Colonic mucosa (tissue), 4 donors: ENCODE data around the gene APLF. TPM values are rescaled to one million over a fixed set of nuclear protein-coding genes. Genes with fewer than 3 reads are reported as not detected.
"Not testable (repeated sequence)": the region's sequence is repeated elsewhere in the genome, so short reads cannot be mapped to it uniquely, and the experiment has no call there.

ENCODE experiments used
- DNase-seq: peaks from one replicate; pipeline ENCODE4 v3.0.0-alpha.2; 2020
- H3K27ac ChIP-seq: fragments of 200-600 bp; one replicate; pipeline ENCODE4 v1.8.0; 2021
- H3K27me3 ChIP-seq: fragments of 200-600 bp; one replicate; pipeline ENCODE4 v1.8.0; 2021
- H3K36me3 ChIP-seq: fragments of 200-600 bp; one replicate; pipeline ENCODE4 v1.8.0; 2021
- H3K4me1 ChIP-seq: fragments of 200-600 bp; one replicate; pipeline ENCODE4 v1.8.0; 2021; ENCODE audit warnings: mild to moderate bottlenecking
- H3K4me3 ChIP-seq: fragments of 200-600 bp; one replicate; pipeline ENCODE4 v1.8.0; 2021
- H3K9ac ChIP-seq, 2 donors: one replicate each; pipeline ENCODE4 v1.7.0; 2013; ENCODE audit warnings: control low read depth in 2 of 2, low read depth in 2 of 2, low read length in 2 of 2
- H3K9me3 ChIP-seq: fragments of 200-600 bp; one replicate; pipeline ENCODE4 v1.8.0; 2021
- CTCF ChIP-seq: fragments of 200-600 bp; IDR thresholded peaks from one replicate; pipeline ENCODE4 v1.8.0; 2022; ENCODE audit warnings: antibody characterized with exemption, mild to moderate bottlenecking
- intact Hi-C: fragments of 100-400 bp; cut with DNase I; formaldehyde crosslinking; loops from one replicate; pipeline ENCODE4 v1.14.1; 2022
- total RNA-seq, 2 donors: library from RNA; stranded (reverse); fragmentation: NEBNext Ultra II Directional in 1 of 2; extraction: Animal tissue kit (Norgen Biotek cat#: 25700) in 1 of 2; gene quantifications; one replicate each; pipeline ENCODE4 v1.2.1, GENCODE V29; 2021
- donor health status: healthy.
- donor health status: DM: no; HTN: no; CAD: no.
- donor health status: DM: no; HTN: no; CAD: no.

Gene APLF
- total RNA-seq, 2 donors from 2014 or later, result 0.96 to 2.6 TPM

- H3K27me3 ChIP-seq, H3K36me3 ChIP-seq, H3K9me3 ChIP-seq, DNase-seq, H3K4me3 ChIP-seq, H3K9ac ChIP-seq, intact Hi-C loops, H3K27ac ChIP-seq, H3K4me1 ChIP-seq: not testable (repeated sequence)
Observed at GRCh38 chr2:68529651-68530050, 62.3 kb downstream of the APLF start.

GRCh38 chr2:68536000-68536399, 68.6 kb downstream of the APLF start:
- H3K4me1 ChIP-seq, result no peaks in the 10 kb centered on the region
- H3K36me3 ChIP-seq, result no peaks in the 10 kb centered on the region
- no peak overlapping the region for H3K27ac ChIP-seq
- TF ChIP-seq CTCF, result no peak
- no peaks in the 10 kb centered on the region for H3K9me3 ChIP-seq
- H3K27me3 ChIP-seq, result no peaks in the 10 kb centered on the region
- no peak overlapping the region for H3K4me3 ChIP-seq
- intact Hi-C loops, result no loop called here
- no peak overlapping the region for H3K9ac ChIP-seq
- DNase-seq, result no peak

- H3K36me3 ChIP-seq, result no peaks in the 10 kb centered on the region
- H3K9me3 ChIP-seq, result no peaks in the 10 kb centered on the region
- H3K4me3 ChIP-seq, result no peak overlapping the region
- H3K4me1 ChIP-seq, result no peaks in the 10 kb centered on the region
- TF ChIP-seq CTCF, result no peak
- no peaks in the 10 kb centered on the region for H3K27me3 ChIP-seq
- no peak overlapping the region for H3K27ac ChIP-seq
- intact Hi-C loops, result no loop called here
- DNase-seq, result no peak
- no peak overlapping the region for H3K9ac ChIP-seq
Observed at GRCh38 chr2:68537011-68537410, 69.6 kb downstream of the APLF start.

- H3K9ac ChIP-seq, result no peak overlapping the region
- no peaks in the 10 kb centered on the region for H3K36me3 ChIP-seq
- H3K27ac ChIP-seq, result no peak overlapping the region
- no peak overlapping the region for H3K4me3 ChIP-seq
- no peak for DNase-seq
- TF ChIP-seq CTCF, result no peak
- intact Hi-C loops, result no loop called here
- no peaks in the 10 kb centered on the region for H3K27me3 ChIP-seq
- no peaks in the 10 kb centered on the region for H3K4me1 ChIP-seq
- no peaks in the 10 kb centered on the region for H3K9me3 ChIP-seq
Observed at GRCh38 chr2:68537809-68538208, 70.4 kb downstream of the APLF start.

- no peak for TF ChIP-seq CTCF
- Histone ChIP-seq H3K27ac (no peak overlapping the region), H3K27me3 (no peaks in the 10 kb centered on the region), H3K4me1 (no peaks in the 10 kb centered on the region), H3K4me3 (no peak overlapping the region), H3K9ac (no peak overlapping the region), H3K9me3 (no peaks in the 10 kb centered on the region), H3K36me3 (no peaks in the 10 kb centered on the region)
- intact Hi-C loops, result no loop called here
- no peak for DNase-seq
Observed at GRCh38 chr2:68544811-68545210, 77.4 kb downstream of the APLF start.

GRCh38 chr2:68548396-68548795, 81.0 kb downstream of the APLF start:
- H3K36me3 ChIP-seq, result no peaks in the 10 kb centered on the region
- H3K4me3 ChIP-seq, result no peak overlapping the region
- intact Hi-C loops, result no loop called here

More at GRCh38 chr2:68548396-68548795, 81.0 kb downstream of the APLF start:
- Histone ChIP-seq H3K9ac (no peak overlapping the region), H3K9me3 (no peaks in the 10 kb centered on the region), H3K27me3 (no peaks in the 10 kb centered on the region), H3K27ac (no peak overlapping the region), H3K4me1 (no peaks in the 10 kb centered on the region)
- DNase-seq, result no peak
- TF ChIP-seq CTCF, result no peak
